ENCODE measurements around the gene CYP27B1.

- TF ChIP-seq EP300 (IDR thresholded peaks at IDR 0.05) (no peak), POLR2A (IDR thresholded peaks at IDR 0.05) (no peak), CTCF (IDR thresholded peaks at IDR 0.05) (no peak)
These were observed 36.4 kb downstream of the CYP27B1 start for GRCh38 chr12:57730336-57731067.

All from suprapubic skin (tissue), 3 donors.